Measurements from ENCODE around the gene PPP2R2B.
A peak's percentile ranks its signal among the peaks of the same experiment; 100 is the strongest.
"Not testable (repeated sequence)": the region's sequence is repeated elsewhere in the genome, so short reads cannot be mapped to it uniquely, and the experiment has no call there.

PPP2R2B gene

GRCh38 chr5:146562461-146562860 is 316.1 kb downstream of the PPP2R2B start:
- no peak overlapping the region for H3K27ac Mint-ChIP-seq
- peaks cover 3% of the 10 kb centered on the region for H3K27me3 Mint-ChIP-seq (ENCODE audit: low read depth)
- H3K36me3 Mint-ChIP-seq (ENCODE audit: low read depth): no peaks in the 10 kb centered on the region
- peaks cover 4% of the 10 kb centered on the region for H3K4me1 Mint-ChIP-seq (ENCODE audit: low read depth)
- no peaks in the 10 kb centered on the region for H3K9me3 Mint-ChIP-seq
- no peak overlapping the region for H3K4me3 Mint-ChIP-seq
- DNase-seq (ENCODE audit: low spot score): no peak

DNA sequence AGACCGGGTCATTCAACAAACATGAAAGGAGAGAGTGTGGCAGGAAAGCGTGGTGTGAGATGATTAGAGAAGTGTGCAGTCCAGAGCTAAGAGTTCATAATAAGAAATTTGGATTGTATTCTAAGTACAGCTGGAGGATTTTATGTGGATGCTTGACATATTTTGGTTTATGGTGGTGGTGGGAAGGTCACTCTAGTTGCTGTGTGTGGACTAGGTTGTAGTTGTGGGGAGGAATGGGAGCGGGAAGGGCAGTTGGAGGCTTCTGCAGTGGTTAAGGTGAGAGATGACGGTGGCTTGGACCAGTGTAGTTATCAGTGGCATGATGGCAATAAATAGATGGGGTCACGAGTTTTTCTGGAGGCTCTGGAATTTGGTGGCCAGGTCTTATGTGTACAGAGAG is 316.8 kb downstream of the PPP2R2B start:
- H3K27ac Mint-ChIP-seq: no peak overlapping the region
- peaks cover 3% of the 10 kb centered on the region for H3K27me3 Mint-ChIP-seq (ENCODE audit: low read depth)
- H3K36me3 Mint-ChIP-seq (ENCODE audit: low read depth): no peaks in the 10 kb centered on the region
- no peak for DNase-seq (ENCODE audit: low spot score)
- peaks cover 4% of the 10 kb centered on the region for H3K4me1 Mint-ChIP-seq (ENCODE audit: low read depth)
- H3K4me3 Mint-ChIP-seq: no peak overlapping the region
- H3K9me3 Mint-ChIP-seq: no peaks in the 10 kb centered on the region

- DNase-seq (ENCODE audit: low spot score): no peak
- Mint-ChIP-seq H3K27me3 (ENCODE audit: low read depth) (peaks cover 3% of the 10 kb centered on the region), H3K9me3 (no peaks in the 10 kb centered on the region), H3K36me3 (ENCODE audit: low read depth) (no peaks in the 10 kb centered on the region), H3K4me3 (no peak overlapping the region), H3K27ac (no peak overlapping the region), H3K4me1 (ENCODE audit: low read depth) (no peaks in the 10 kb centered on the region)
These were observed 318.2 kb downstream of the PPP2R2B start for GRCh38 chr5:146560205-146560812.

- H3K4me3 Mint-ChIP-seq; H3K36me3 Mint-ChIP-seq (ENCODE audit: low read depth); DNase-seq (ENCODE audit: low spot score); H3K27ac Mint-ChIP-seq; H3K27me3 Mint-ChIP-seq (ENCODE audit: low read depth); H3K4me1 Mint-ChIP-seq (ENCODE audit: low read depth); H3K9me3 Mint-ChIP-seq: not testable (repeated sequence)
These were observed 321.7 kb downstream of the PPP2R2B start for GRCh38 chr5:146556884-146557283.

DNA sequence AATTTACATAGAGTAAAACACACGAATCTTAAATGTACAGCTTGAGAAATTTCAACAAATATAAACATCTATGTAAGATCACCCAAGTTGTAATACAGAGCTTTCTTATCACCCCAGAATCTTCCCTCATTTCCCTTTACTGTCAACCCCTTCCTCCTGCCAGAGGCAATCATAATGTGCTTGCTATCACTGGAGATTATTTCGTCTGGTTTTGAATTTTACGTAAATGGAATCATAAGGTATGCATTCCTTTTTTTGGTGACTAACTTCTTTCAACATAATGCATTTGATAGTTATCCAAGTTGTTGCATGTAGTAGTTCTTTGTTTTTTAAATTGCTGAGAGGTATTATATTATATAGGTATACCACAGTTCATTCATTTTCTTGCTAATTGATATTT is 325.1 kb downstream of the PPP2R2B start:
- H3K36me3 Mint-ChIP-seq (ENCODE audit: low read depth): no peaks in the 10 kb centered on the region
- no peak for DNase-seq (ENCODE audit: low spot score)
- H3K27me3 Mint-ChIP-seq (ENCODE audit: low read depth): peaks cover 15% of the 10 kb centered on the region
- no peak overlapping the region for H3K27ac Mint-ChIP-seq
- H3K9me3 Mint-ChIP-seq: no peaks in the 10 kb centered on the region
- no peak overlapping the region for H3K4me3 Mint-ChIP-seq
- peaks cover 3% of the 10 kb centered on the region for H3K4me1 Mint-ChIP-seq (ENCODE audit: low read depth)

GRCh38 chr5:146549615-146550014 is 328.9 kb downstream of the PPP2R2B start:
- H3K9me3 Mint-ChIP-seq: no peaks in the 10 kb centered on the region
- peaks cover 3% of the 10 kb centered on the region for H3K4me1 Mint-ChIP-seq (ENCODE audit: low read depth)
- H3K36me3 Mint-ChIP-seq (ENCODE audit: low read depth): no peaks in the 10 kb centered on the region
- no peak overlapping the region for H3K4me3 Mint-ChIP-seq
- no peak for DNase-seq (ENCODE audit: low spot score)
- H3K27ac Mint-ChIP-seq: no peak overlapping the region
- H3K27me3 Mint-ChIP-seq (ENCODE audit: low read depth): peaks cover 21% of the 10 kb centered on the region

- peaks cover 3% of the 10 kb centered on the region for H3K4me1 Mint-ChIP-seq (ENCODE audit: low read depth)
- no peaks in the 10 kb centered on the region for H3K9me3 Mint-ChIP-seq
- H3K4me3 Mint-ChIP-seq: no peak overlapping the region
- DNase-seq (ENCODE audit: low spot score): no peak
- H3K27ac Mint-ChIP-seq: no peak overlapping the region
- H3K27me3 Mint-ChIP-seq (ENCODE audit: low read depth): peaks cover 17% of the 10 kb centered on the region
- no peaks in the 10 kb centered on the region for H3K36me3 Mint-ChIP-seq (ENCODE audit: low read depth)
These were observed 329.6 kb downstream of the PPP2R2B start for GRCh38 chr5:146548781-146549449.

DNA sequence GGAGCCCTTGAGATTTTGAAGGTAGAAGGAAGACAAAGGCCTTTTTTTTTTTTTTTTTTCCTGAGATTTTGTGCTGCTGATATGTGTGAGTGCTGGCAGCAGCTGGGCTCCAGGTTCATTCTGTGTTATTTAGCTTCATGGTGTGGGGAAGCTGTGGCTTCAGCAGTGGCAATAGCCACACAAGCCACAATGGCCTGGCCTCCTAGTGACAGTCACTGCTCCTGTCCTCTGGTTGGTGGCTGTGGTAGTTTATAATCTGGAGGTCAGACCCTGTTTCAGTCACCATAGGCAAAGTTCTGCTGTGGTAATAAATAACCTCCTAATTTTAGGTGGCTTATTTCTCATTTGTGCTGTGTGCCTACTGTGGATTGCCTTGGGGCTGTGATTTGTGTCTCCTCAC is 334.3 kb downstream of the PPP2R2B start:
- DNase-seq (ENCODE audit: low spot score): no peak
- no peaks in the 10 kb centered on the region for H3K9me3 Mint-ChIP-seq
- H3K36me3 Mint-ChIP-seq (ENCODE audit: low read depth): no peaks in the 10 kb centered on the region
- no peaks in the 10 kb centered on the region for H3K4me1 Mint-ChIP-seq (ENCODE audit: low read depth)
- no peak overlapping the region for H3K4me3 Mint-ChIP-seq
- peaks cover 12% of the 10 kb centered on the region for H3K27me3 Mint-ChIP-seq (ENCODE audit: low read depth)
- H3K27ac Mint-ChIP-seq: no peak overlapping the region

- no peaks in the 10 kb centered on the region for H3K9me3 Mint-ChIP-seq
- H3K27ac Mint-ChIP-seq: no peak overlapping the region
- peaks cover 6% of the 10 kb centered on the region for H3K27me3 Mint-ChIP-seq (ENCODE audit: low read depth)
- no peaks in the 10 kb centered on the region for H3K4me1 Mint-ChIP-seq (ENCODE audit: low read depth)
- DNase-seq (ENCODE audit: low spot score): peak; percentile 38
- no peaks in the 10 kb centered on the region for H3K36me3 Mint-ChIP-seq (ENCODE audit: low read depth)
- no peak overlapping the region for H3K4me3 Mint-ChIP-seq
These were observed 336.4 kb downstream of the PPP2R2B start for GRCh38 chr5:146541958-146542849.

DNA sequence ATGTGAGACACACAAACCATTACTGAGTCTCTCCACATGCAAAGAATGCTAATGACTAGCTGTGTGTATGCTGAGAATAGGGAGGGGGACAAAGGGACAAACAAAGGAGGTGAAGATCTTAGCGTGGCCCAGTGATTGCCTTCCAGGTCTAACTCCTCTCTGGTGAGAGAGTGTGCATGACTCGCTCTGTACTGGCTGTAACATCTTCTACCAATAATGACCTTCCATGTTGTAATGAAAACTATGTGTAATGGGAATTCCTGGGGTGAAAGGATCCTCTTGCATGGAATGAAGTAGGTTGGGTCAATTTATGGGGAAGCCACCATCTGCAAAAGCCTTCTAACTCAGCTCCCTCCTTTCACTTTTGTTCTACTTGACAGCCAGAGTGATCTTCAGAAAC is 338.1 kb downstream of the PPP2R2B start:
- Mint-ChIP-seq H3K9me3 (no peaks in the 10 kb centered on the region), H3K27me3 (ENCODE audit: low read depth) (peaks cover 3% of the 10 kb centered on the region), H3K4me1 (ENCODE audit: low read depth) (no peaks in the 10 kb centered on the region), H3K4me3 (no peak overlapping the region), H3K27ac (no peak overlapping the region), H3K36me3 (ENCODE audit: low read depth) (no peaks in the 10 kb centered on the region)
- no peak for DNase-seq (ENCODE audit: low spot score)

- H3K27me3 Mint-ChIP-seq (ENCODE audit: low read depth): peaks cover 3% of the 10 kb centered on the region
- no peaks in the 10 kb centered on the region for H3K9me3 Mint-ChIP-seq
- H3K4me3 Mint-ChIP-seq: no peak overlapping the region
- no peaks in the 10 kb centered on the region for H3K4me1 Mint-ChIP-seq (ENCODE audit: low read depth)
- no peak overlapping the region for H3K27ac Mint-ChIP-seq
- H3K36me3 Mint-ChIP-seq (ENCODE audit: low read depth): no peaks in the 10 kb centered on the region
- DNase-seq (ENCODE audit: low spot score): no peak
These were observed 338.6 kb downstream of the PPP2R2B start for GRCh38 chr5:146539973-146540372.

- Mint-ChIP-seq H3K27me3 (ENCODE audit: low read depth) (peaks cover 3% of the 10 kb centered on the region), H3K4me1 (ENCODE audit: low read depth) (peaks cover under 1% of the 10 kb centered on the region), H3K36me3 (ENCODE audit: low read depth) (no peaks in the 10 kb centered on the region), H3K4me3 (no peak overlapping the region), H3K9me3 (no peaks in the 10 kb centered on the region), H3K27ac (no peak overlapping the region)
- DNase-seq (ENCODE audit: low spot score): no peak
These were observed 340.1 kb downstream of the PPP2R2B start for GRCh38 chr5:146538432-146538831.

- H3K9me3 Mint-ChIP-seq: no peaks in the 10 kb centered on the region
- no peaks in the 10 kb centered on the region for H3K36me3 Mint-ChIP-seq (ENCODE audit: low read depth)
- peaks cover 10% of the 10 kb centered on the region for H3K4me1 Mint-ChIP-seq (ENCODE audit: low read depth)
- DNase-seq (ENCODE audit: low spot score): no peak
- H3K27me3 Mint-ChIP-seq (ENCODE audit: low read depth): peaks cover 6% of the 10 kb centered on the region
- H3K4me3 Mint-ChIP-seq: no peak overlapping the region
- no peak overlapping the region for H3K27ac Mint-ChIP-seq
These were observed 344.7 kb downstream of the PPP2R2B start for GRCh38 chr5:146533882-146534281.

DNA sequence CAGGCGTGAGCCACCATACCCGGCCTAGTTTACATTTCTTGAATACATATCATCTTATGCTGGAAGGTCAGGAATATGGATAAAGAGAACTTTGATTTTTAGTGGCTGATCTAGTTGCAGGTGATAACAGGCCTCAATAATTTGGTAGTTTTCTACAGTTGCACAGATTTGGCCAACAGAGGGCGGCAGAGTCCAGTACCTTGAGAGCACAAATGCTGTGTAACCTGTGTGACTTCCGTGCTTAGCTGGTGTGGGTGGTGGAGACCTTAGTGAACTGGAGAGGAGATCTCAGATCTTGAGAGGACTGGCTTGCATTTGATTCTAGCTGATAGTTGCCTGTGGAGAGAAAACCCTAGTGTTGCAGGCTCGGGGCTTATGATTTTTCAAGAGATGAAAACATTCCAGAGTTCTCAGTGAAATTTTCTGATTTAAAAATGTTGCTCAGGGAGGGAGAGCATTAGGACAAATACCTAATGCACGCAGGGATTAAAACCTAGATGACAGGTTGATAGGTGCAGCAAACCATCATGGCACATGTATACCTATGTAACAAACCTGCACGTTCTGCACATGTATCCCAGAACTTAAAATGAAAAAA is 345.2 kb downstream of the PPP2R2B start:
- no peak overlapping the region for H3K27ac Mint-ChIP-seq
- H3K36me3 Mint-ChIP-seq (ENCODE audit: low read depth): no peaks in the 10 kb centered on the region
- peaks cover 6% of the 10 kb centered on the region for H3K27me3 Mint-ChIP-seq (ENCODE audit: low read depth)
- peak; percentile 63 for DNase-seq (ENCODE audit: low spot score)
- peaks cover 10% of the 10 kb centered on the region for H3K4me1 Mint-ChIP-seq (ENCODE audit: low read depth)
- H3K4me3 Mint-ChIP-seq: no peak overlapping the region
- no peaks in the 10 kb centered on the region for H3K9me3 Mint-ChIP-seq

All from T-helper 2 cell treated with Interferon-gamma antibody and Interleukin-4, amounts not matched to agents 5 μg/mL and 100 μg/mL, for 36 hours (primary cell).